HG03520 (cell line): ENCODE measurements around the gene DUOXA1.
"Not testable (repeated sequence)": the region's sequence is repeated elsewhere in the genome, so short reads cannot be mapped to it uniquely, and the experiment has no call there.

ENCODE experiments used
- ATAC-seq: cut with Tn5 transposase; IDR thresholded peaks from one replicate; pipeline ENCODE4 v1.9.1; 2021; ENCODE audit warnings: mild to moderate bottlenecking, moderate library complexity; ENCODE audit not compliant: unreplicated experiment

Gene DUOXA1

GRCh38 chr15:45114076-45114750 is 15.5 kb downstream of the DUOXA1 start, which contains the start of the genes DUOX2 and DUOXA2:
DUOX2 (minus strand) TSS chr15:45114172; CDS start chr15:45113411, 761 bp downstream.
DUOXA2 (plus strand) TSS chr15:45114326; CDS start chr15:45114606, 280 bp downstream.
- ATAC-seq, result no peak

GRCh38 chr15:45113380-45113990 is 16.2 kb downstream of the DUOXA1 start:
- ATAC-seq, result no peak

GRCh38 chr15:45112591-45113379 is 16.9 kb downstream of the DUOXA1 start:
- ATAC-seq, result no peak

GRCh38 chr15:45112143-45112590 is 17.5 kb downstream of the DUOXA1 start:
- no peak for ATAC-seq

- no peak for ATAC-seq
Observed at GRCh38 chr15:45111390-45112142, 18.1 kb downstream of the DUOXA1 start.

DNA sequence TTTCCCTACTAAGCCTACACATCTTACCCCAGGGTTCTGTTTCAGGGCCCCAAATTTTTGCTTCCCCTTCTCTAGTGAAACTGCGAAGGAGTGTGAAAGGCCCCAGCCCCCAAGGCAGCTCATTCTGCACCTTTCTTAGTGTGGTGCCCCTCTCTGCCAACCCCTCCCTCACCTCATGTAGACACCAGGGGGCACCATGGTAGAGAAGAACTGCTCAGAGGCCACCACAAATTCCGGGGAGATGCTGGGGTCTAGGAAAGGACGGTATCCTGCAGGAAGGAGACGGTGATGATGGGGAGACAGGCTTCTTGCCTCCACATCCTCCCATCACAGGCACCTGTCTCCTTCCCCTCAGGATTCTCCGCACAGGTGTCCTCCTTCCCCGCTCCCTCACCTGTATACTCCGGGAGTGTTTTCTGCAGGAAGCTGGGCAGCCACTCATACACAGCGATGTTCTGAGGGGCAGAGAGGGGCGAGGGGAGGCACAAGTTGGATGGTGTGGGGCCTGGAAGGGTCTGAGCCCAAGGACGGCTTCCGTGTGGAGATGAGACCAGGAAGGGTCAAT is 19.3 kb downstream of the DUOXA1 start:
- ATAC-seq, result no peak

- ATAC-seq, result no peak
Observed at GRCh38 chr15:45107941-45108630, 21.6 kb downstream of the DUOXA1 start.

GRCh38 chr15:45106002-45106790 is 23.5 kb downstream of the DUOXA1 start:
- no peak for ATAC-seq

DNA sequence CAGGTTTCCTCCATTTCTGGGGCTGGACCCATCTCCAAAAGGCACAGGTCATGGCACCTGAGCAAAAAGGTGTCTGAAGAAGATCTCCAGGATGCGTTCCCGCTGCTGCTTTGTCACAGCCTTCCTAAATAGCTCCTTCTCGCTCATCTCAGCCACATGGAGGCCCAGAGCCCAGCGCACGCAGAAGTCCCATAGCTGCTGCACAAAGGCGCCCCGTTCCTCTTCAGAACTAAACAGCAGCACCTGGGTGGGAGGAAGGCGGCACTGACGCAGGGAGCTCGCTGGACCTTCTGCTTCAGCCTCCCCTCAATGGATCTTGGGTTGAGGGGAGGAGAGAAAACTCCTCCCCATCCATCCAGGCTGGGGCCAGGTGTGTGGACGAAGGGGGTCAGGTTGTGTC is 24.1 kb downstream of the DUOXA1 start:
- ATAC-seq, result no peak

GRCh38 chr15:45104170-45104569 is 25.5 kb downstream of the DUOXA1 start:
- not testable (repeated sequence) for ATAC-seq

DNA sequence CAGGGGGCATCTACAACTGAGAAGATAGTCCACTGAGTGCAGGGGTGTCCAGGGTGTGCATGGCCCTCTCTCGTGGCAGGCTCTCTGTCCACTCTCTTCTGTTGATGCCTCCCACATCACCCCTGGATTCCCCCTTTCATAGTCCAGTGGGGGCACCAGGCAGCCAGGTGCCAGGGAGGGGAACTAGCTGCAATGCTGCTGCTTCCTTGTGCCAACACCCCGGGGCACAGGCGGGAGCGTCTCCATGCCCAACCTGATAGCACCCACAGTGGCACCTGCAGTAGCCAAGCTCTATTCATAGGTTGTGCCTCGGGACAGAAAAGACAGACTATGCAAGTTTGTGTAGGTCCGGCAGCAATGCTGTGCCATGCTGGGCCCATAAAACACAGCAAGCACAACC is 27.5 kb downstream of the DUOXA1 start:
- ATAC-seq, result no peak

DNA sequence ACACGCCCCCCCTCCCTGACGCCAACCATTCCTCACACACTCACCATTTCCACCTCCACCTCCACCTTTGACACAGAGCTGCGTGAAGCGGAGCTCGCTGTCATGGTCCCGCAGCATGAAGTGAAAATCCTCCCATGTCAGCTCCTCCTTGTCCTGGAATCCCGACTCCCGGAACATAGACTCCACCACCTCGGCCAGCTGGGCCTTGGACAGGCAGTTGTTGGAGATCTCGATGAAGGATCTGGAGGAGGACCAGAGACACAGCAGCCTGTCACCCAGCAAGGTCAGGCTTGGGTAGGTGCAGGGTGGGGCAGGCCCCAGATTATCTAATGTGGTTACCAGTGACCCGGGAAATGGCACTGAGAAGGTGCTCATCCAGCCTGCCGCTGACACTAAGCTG is 27.9 kb downstream of the DUOXA1 start:
- ATAC-seq, result no peak

- no peak for ATAC-seq
Observed at GRCh38 chr15:45100884-45101625, 28.6 kb downstream of the DUOXA1 start.

DNA sequence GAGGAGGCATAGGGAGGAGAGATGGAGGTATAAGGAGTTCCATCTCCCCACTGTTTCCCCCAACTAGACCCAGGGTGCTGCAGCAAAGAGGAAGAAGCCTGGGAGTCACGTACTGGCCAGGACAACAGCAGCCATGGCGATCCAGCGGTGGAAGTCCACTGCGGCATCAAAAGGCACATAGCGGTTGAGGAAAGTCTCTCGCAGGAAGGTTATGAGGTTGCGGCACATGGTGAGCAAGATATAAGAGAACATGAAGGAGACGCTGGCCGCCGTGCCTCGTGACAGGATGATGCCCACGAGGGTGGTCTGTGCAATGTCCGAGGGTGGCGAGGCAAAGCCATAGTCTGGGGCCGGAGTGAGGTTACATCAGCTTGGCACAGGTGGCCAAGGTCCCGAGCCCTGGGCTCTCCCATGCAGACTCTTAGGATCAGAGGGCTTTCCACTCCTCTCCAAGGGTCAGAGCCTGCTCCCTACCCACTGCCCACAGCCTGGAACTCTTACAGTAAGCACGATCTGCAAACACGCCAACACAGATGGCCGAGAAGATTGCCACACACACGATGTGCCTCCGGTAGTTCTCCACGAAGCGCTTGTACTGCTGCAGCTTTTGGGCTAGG is 30.0 kb downstream of the DUOXA1 start:
- no peak for ATAC-seq

DNA sequence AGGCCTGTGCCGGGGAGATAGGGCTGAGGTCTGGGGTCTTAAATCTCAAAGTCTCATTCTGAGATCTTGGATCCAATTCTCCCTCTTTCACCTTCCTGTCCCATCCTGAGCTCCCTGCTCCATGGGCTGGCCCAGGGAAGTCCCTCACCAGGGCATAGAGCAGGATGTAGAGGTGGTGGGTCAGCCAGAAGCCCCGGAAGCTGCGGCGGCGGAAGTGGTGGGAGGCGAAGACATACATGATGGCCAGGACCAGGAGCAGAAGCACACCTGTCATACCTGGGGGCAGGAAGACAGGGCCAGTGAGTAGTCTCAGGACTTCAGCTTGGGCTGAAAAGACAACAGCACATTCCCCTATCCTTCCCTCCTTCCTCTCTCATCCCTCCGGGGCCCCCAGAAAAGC is 32.2 kb downstream of the DUOXA1 start:
- ATAC-seq, result no peak

DNA sequence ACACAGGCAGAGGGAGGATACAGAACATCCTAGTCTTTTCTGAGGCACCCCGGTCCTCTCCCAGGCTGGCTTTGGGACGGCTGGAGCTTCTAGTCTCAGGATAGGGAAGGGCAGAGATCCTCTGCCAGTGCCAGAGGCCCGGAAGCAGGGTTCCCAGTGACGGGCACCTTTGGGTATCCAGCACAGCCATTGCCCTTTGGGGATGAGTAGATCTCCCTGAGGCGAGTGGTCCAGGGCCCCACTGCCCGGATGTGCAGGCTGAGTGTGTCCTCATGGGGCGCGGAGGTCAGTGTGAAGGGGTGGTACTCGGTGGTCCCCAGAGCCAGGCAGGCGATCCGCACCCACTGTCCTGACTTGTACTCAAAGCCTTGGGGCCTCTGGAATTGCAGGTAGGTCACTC is 34.0 kb downstream of the DUOXA1 start:
- ATAC-seq, result no peak

DNA sequence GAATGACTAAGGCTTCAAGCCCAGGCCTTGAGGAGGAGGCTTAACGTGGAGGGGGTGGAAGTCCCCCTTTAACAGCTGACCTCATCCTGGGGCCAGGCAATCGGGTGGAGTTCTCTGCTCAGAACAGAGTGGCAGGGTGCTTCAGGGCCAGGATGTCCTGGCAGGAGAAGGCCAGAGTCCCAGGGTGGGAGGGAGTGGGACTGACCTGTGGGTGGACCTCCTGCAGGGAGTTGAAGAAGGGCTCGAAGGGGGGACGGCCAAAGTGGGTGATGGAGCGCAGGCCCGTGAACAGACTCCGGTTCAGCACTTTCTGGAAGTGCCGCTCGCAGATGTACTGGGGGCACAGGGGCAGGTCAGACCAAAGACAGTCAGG is 35.3 kb downstream of the DUOXA1 start:
- ATAC-seq, result no peak
